ENCODE data around the gene PREPL. TPM values are rescaled to one million over a fixed set of nuclear protein-coding genes. Genes with fewer than 3 reads are reported as not detected.
"Not testable (repeated sequence)": the region's sequence is repeated elsewhere in the genome, so short reads cannot be mapped to it uniquely, and the experiment has no call there.

PREPL gene
- total RNA-seq, 4 donors from 2014 or later = 17.0 to 61.1 (median 22.6) TPM

GRCh38 chr2:44315945-44316344, 45.3 kb downstream of the PREPL start:
- Histone ChIP-seq H3K27me3 (no peaks in the 10 kb centered on the region), H3K27ac (no peak overlapping the region), H3K36me3 (peaks cover 0 to 87% (median 0%) of the 10 kb centered on the region in 3 donors), H3K4me3 (no peak overlapping the region), H3K4me1 (no peaks in the 10 kb centered on the region), H3K9me3 (peaks cover 0 to under 1% (median 0%) of the 10 kb centered on the region in 4 donors)
- DNase-seq = no peak
- TF ChIP-seq CTCF (IDR thresholded peaks at IDR 0.05) = no peak
- TF ChIP-seq POLR2A (IDR thresholded peaks at IDR 0.05) = no peak

DNA sequence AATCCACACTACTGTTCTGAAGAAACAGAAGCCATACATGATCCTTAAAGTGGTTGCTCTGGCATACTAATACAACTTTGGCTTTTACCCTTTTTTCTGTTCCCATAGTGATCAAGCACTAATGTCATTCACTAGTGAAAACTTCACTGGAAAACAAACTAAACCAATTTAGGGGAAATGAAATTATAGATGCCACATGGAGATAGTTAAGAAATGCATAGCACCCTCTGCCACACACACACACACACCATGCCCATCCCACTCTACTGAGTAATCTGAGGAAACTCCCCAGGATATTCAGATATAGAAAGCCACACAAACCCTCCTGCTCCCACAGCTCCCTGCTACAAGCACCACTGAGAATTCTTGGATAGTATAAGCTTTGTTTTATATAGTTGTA, 46.9 kb downstream of the PREPL start:
- H3K9me3 ChIP-seq = peaks cover 0 to 13% (median 6%) of the 10 kb centered on the region in 4 donors
- no peak overlapping the region for H3K27ac ChIP-seq
- DNase-seq = no peak
- H3K36me3 ChIP-seq = peaks cover 0 to 87% (median 0%) of the 10 kb centered on the region in 3 donors
- H3K4me1 ChIP-seq = no peaks in the 10 kb centered on the region
- H3K4me3 ChIP-seq = no peak overlapping the region
- no peaks in the 10 kb centered on the region for H3K27me3 ChIP-seq
- TF ChIP-seq CTCF (IDR thresholded peaks at IDR 0.05) = no peak
- TF ChIP-seq POLR2A (IDR thresholded peaks at IDR 0.05) = no peak

DNA sequence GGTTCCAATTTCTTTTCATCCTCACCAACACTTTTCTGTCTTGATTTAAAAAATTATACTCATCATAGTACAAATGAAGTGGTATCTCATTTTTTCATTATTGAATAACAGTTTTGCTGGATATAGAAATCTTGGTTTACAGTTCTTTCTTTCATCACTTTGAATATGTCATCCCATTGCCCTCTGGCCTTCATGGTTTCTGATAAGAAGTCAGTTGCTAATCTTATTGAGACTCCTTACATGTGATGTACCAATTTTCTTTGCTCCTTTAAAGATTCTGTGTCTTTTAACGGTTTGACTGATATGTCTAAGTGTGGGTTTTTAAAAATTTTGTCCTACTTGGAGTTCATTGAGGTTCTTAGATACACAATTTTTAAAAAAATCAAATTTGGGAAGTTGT, 51.0 kb downstream of the PREPL start:
- TF ChIP-seq POLR2A (IDR thresholded peaks at IDR 0.05) (no peak), CTCF (IDR thresholded peaks at IDR 0.05) (no peak)
- H3K4me1 ChIP-seq = no peaks in the 10 kb centered on the region
- no peak for DNase-seq
- peaks cover 0 to 63% (median 0%) of the 10 kb centered on the region in 3 donors for H3K36me3 ChIP-seq
- no peak overlapping the region for H3K4me3 ChIP-seq
- H3K9me3 ChIP-seq = peaks cover 0 to 13% (median 8%) of the 10 kb centered on the region in 4 donors
- H3K27ac ChIP-seq = no peak overlapping the region
- H3K27me3 ChIP-seq = no peaks in the 10 kb centered on the region

DNA sequence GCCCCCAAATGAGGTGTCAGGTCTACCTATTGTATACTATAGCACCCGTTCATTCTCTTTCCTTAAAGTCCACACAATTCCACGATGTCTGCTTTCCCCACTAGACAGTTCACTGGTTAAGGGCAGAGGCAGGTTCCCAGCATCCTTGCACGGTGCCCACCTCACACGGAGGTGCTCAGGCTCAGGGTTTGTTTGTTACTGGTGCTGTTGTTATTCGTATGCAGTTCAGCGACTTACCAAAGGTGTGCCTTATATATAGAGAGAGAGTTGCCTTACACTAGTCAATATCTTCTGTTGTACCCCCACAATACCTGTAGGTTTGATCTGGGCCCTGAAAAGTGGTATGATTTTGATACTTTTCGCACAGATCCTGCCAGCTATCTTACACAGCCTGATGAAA, 55.4 kb downstream of the PREPL start:
- Histone ChIP-seq H3K36me3 (peaks cover 0 to 43% (median 0%) of the 10 kb centered on the region in 3 donors), H3K4me1 (no peaks in the 10 kb centered on the region), H3K4me3 (no peak overlapping the region), H3K27ac (no peak overlapping the region), H3K27me3 (no peaks in the 10 kb centered on the region), H3K9me3 (peaks cover 0 to 12% (median 8%) of the 10 kb centered on the region in 4 donors)
- no peak for DNase-seq
- TF ChIP-seq CTCF (IDR thresholded peaks at IDR 0.05) (no peak), POLR2A (IDR thresholded peaks at IDR 0.05) (no peak)

DNA sequence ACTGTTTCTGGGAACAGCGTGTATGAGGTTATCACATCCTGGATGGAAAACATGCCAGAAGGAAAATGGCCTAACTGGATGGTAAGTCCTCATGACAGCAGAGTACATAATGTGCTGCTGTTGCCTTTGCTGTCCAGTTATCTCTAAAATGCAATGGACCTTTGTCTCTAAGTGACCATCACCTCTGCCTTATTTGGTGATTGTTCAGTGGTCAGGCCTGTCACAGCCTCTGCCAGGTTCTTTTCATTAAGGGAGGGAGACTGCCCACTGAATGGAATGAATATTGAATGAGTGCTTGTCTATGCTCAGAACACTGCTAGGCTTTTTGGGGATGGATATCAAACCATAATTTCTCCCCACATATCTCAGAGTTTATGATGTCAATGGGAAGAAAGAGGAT, 57.0 kb downstream of the PREPL start:
- TF ChIP-seq CTCF (IDR thresholded peaks at IDR 0.05) = no peak
- TF ChIP-seq POLR2A (IDR thresholded peaks at IDR 0.05) = no peak
- H3K4me3 ChIP-seq = no peak overlapping the region

GRCh38 chr2:44303766-44304165, 57.5 kb downstream of the PREPL start:
- not testable (repeated sequence) for H3K27me3 ChIP-seq, H3K9me3 ChIP-seq, H3K4me3 ChIP-seq, DNase-seq, H3K27ac ChIP-seq, H3K4me1 ChIP-seq
- peaks cover 0 to 38% (median 0%) of the 10 kb centered on the region in 3 donors for H3K36me3 ChIP-seq

More for the DNA sequence above, 57.0 kb downstream of the PREPL start:
- Histone ChIP-seq H3K4me1 (no peaks in the 10 kb centered on the region), H3K27ac (no peak overlapping the region), H3K9me3 (peaks cover 0 to 2% (median 0%) of the 10 kb centered on the region in 4 donors), H3K36me3 (peaks cover 0 to 38% (median 0%) of the 10 kb centered on the region in 3 donors), H3K27me3 (no peaks in the 10 kb centered on the region)
- DNase-seq = no peak

All from Peyer's patch (tissue), 4 donors.